ENCODE measurements around the gene UGGT2.

Gene UGGT2

GRCh38 chr13:96044238-96044637, 9.0 kb downstream of the UGGT2 start:
- no peak for DNase-seq (ENCODE audit: low read depth)
- TF ChIP-seq CTCF (conservative IDR thresholded peaks at IDR 0.05; ENCODE audit: low read length), result no peak
- H3K4me3 ChIP-seq (ENCODE audit: low read length), result no peak overlapping the region

DNA sequence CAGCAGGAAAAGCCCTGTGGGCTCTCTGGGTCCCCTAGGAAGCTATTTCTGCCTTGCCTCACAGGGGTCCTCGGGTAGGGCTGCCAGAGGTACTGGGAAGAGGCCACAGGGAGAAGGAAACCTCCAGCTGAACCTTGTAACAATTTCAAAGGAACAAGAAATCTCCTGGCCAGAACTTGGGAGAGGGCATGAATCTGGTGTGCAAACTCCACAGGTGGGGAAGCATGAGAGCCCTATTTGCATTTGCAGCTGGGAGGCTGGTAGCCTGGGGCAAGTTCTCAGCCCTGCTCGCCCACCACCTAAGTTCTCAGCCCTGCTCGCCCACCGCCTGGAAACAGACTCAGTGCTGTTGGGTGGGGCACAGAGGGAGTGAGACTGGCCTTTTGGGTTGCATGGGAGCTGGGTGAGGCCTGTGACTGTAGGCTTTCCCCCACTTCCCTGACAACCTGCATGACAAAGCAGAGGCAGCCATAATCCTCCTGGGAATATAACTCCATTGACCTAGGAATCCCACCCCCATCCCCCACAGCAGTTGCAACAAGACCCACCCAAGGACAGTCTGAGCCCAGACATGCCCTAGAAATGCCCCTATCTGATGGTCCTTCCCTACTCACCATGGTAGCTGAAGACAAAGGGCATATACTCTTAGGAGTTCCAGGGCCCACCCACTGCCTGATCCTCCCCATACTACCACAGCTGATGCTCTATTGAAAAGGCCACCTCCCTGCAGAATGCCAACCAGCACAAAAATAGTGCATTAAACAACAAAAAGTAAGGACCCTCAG, 11.7 kb downstream of the UGGT2 start:
- DNase-seq (ENCODE audit: low read depth), result no peak
- no peak for TF ChIP-seq CTCF (conservative IDR thresholded peaks at IDR 0.05; ENCODE audit: low read length)
- H3K4me3 ChIP-seq (ENCODE audit: low read length), result no peak overlapping the region

DNA sequence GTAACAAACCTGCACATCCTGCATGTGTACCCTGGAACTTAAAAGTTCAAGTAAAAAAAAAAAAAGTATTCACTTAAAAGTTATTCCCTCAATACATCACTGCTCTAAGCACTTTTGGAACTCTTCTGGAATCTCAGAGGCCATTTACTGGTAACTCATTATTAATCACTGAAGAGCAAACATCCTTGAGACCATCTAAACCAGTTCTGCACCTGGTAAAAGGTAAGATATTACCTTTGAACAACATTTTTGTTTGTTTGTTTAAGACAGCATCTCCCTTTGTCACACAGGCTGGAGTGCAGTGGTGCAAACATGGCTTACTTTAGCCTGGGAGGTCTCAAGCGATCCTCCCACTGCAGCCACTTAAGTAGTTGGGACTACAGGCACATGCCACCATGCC, 16.7 kb downstream of the UGGT2 start:
- H3K4me3 ChIP-seq (ENCODE audit: low read length), result no peak overlapping the region
- no peak for DNase-seq (ENCODE audit: low read depth)
- no peak for TF ChIP-seq CTCF (conservative IDR thresholded peaks at IDR 0.05; ENCODE audit: low read length)

GRCh38 chr13:96034662-96035061, 18.5 kb downstream of the UGGT2 start:
- H3K4me3 ChIP-seq (ENCODE audit: low read length), result no peak overlapping the region
- no peak for TF ChIP-seq CTCF (conservative IDR thresholded peaks at IDR 0.05; ENCODE audit: low read length)
- DNase-seq (ENCODE audit: low read depth), result no peak

- no peak for DNase-seq (ENCODE audit: low read depth)
- H3K4me3 ChIP-seq (ENCODE audit: low read length), result no peak overlapping the region
- no peak for TF ChIP-seq CTCF (conservative IDR thresholded peaks at IDR 0.05; ENCODE audit: low read length)
Observed at GRCh38 chr13:96033220-96034015, 19.8 kb downstream of the UGGT2 start.

DNA sequence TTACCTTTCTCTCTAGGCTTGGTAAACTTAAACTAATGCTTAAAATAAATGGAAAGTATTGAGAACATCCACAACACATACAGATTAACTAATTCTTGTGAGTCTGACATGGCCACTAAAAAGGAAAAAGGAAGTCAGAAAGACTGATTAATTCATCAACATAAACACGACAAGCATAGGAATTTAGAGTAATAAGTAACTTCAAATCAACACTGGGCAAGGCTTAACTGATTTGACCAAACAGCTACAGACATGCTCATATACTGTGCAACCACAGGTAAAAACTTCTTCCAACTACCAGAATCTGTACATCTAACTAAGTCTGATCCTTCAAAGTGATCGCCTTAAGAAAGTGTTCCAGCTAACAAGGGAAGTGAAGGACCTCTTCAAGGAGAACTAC, 20.5 kb downstream of the UGGT2 start:
- H3K4me3 ChIP-seq (ENCODE audit: low read length), result no peak overlapping the region
- no peak for TF ChIP-seq CTCF (conservative IDR thresholded peaks at IDR 0.05; ENCODE audit: low read length)
- DNase-seq (ENCODE audit: low read depth), result no peak

- no peak for TF ChIP-seq CTCF (conservative IDR thresholded peaks at IDR 0.05; ENCODE audit: low read length)
- no peak for DNase-seq (ENCODE audit: low read depth)
- H3K4me3 ChIP-seq (ENCODE audit: low read length), result no peak overlapping the region
Observed at GRCh38 chr13:96029002-96029401, 24.2 kb downstream of the UGGT2 start.

Measured in AG10803 (cell line).